SK-N-MC (cell line): ENCODE results near the gene PSMA6.

Experiments used
- DNase-seq: peaks from one replicate; pipeline ENCODE4 v3.0.0-alpha.2; 2011; ENCODE audit warnings: low read depth, low spot score
- H3K27ac ChIP-seq: fragments of 200-600 bp; sonication (generic); 2 replicates; pipeline ENCODE4 v1.5.1; 2016; ENCODE audit warnings: mixed run types
- H3K36me3 ChIP-seq: fragments of 200-600 bp; sonication (generic); 2 replicates; pipeline ENCODE4 v1.6.1; 2017; ENCODE audit warnings: antibody characterized with exemption, low read length, mixed read lengths; ENCODE audit not compliant: insufficient read depth
- H3K4me3 ChIP-seq: fragments of 200-600 bp; sonication (generic); 2 replicates; pipeline ENCODE4 v1.5.1; 2016
- H3K9ac ChIP-seq: fragments of 200-600 bp; sonication (generic); 2 replicates; pipeline ENCODE4 v1.8.0; 2017; ENCODE audit warnings: mixed run types, mixed read lengths; ENCODE audit not compliant: insufficient read length
- H3K9me3 ChIP-seq: fragments of 200-600 bp; sonication (generic); 2 replicates; pipeline ENCODE4 v1.6.1; 2017; ENCODE audit warnings: low read depth, mild to moderate bottlenecking, antibody characterized with exemption, low read length, moderate library complexity, mixed read lengths
- EZH2 ChIP-seq: fragments of 200-600 bp; sonication (generic); IDR thresholded peaks from one replicate; pipeline ENCODE4 v1.6.1; 2017; ENCODE audit warnings: antibody characterized with exemption
- FOXP2 ChIP-seq: optimal IDR thresholded peaks from 2 replicates; pipeline ENCODE3; 2011; ENCODE audit warnings: mild to moderate bottlenecking, moderate library complexity; ENCODE audit not compliant: insufficient read depth; ENCODE audit errors: extremely low read length, control extremely low read depth
- POLR2AphosphoS5 ChIP-seq: IDR thresholded peaks from 2 replicates; pipeline ENCODE4 v1.6.1; 2012; ENCODE audit warnings: mild to moderate bottlenecking, low read depth, low read length, borderline replicate concordance

PSMA6 gene

GRCh38 chr14:35336494-35337268, 44.5 kb downstream of the PSMA6 start:
- H3K4me3 ChIP-seq, result no peak overlapping the region
- no peaks in the 10 kb centered on the region for H3K9me3 ChIP-seq
- DNase-seq, result no peak
- H3K27ac ChIP-seq, result no peak overlapping the region
- H3K36me3 ChIP-seq, result no peaks in the 10 kb centered on the region
- TF ChIP-seq POLR2AphosphoS5 (no peak), EZH2 (no peak), FOXP2 (no peak)
- no peak overlapping the region for H3K9ac ChIP-seq

GRCh38 chr14:35337269-35338255, 45.4 kb downstream of the PSMA6 start:
- no peaks in the 10 kb centered on the region for H3K36me3 ChIP-seq
- no peak for DNase-seq
- H3K9me3 ChIP-seq, result no peaks in the 10 kb centered on the region
- H3K9ac ChIP-seq, result no peak overlapping the region
- TF ChIP-seq EZH2 (no peak), POLR2AphosphoS5 (no peak), FOXP2 (no peak)
- H3K4me3 ChIP-seq, result no peak overlapping the region
- no peak overlapping the region for H3K27ac ChIP-seq

- no peak for DNase-seq
- TF ChIP-seq EZH2 (no peak), POLR2AphosphoS5 (no peak), FOXP2 (no peak)
- H3K9ac ChIP-seq, result no peak overlapping the region
- H3K9me3 ChIP-seq, result no peaks in the 10 kb centered on the region
- H3K27ac ChIP-seq, result no peak overlapping the region
- H3K4me3 ChIP-seq, result no peak overlapping the region
- H3K36me3 ChIP-seq, result no peaks in the 10 kb centered on the region
These were observed 46.7 kb downstream of the PSMA6 start for GRCh38 chr14:35338731-35339405.

GRCh38 chr14:35339761-35340406, 47.7 kb downstream of the PSMA6 start:
- H3K27ac ChIP-seq, result no peak overlapping the region
- no peak overlapping the region for H3K9ac ChIP-seq
- H3K4me3 ChIP-seq, result no peak overlapping the region
- no peak for DNase-seq
- no peaks in the 10 kb centered on the region for H3K36me3 ChIP-seq
- TF ChIP-seq EZH2 (no peak), FOXP2 (no peak), POLR2AphosphoS5 (no peak)
- H3K9me3 ChIP-seq, result no peaks in the 10 kb centered on the region

DNA sequence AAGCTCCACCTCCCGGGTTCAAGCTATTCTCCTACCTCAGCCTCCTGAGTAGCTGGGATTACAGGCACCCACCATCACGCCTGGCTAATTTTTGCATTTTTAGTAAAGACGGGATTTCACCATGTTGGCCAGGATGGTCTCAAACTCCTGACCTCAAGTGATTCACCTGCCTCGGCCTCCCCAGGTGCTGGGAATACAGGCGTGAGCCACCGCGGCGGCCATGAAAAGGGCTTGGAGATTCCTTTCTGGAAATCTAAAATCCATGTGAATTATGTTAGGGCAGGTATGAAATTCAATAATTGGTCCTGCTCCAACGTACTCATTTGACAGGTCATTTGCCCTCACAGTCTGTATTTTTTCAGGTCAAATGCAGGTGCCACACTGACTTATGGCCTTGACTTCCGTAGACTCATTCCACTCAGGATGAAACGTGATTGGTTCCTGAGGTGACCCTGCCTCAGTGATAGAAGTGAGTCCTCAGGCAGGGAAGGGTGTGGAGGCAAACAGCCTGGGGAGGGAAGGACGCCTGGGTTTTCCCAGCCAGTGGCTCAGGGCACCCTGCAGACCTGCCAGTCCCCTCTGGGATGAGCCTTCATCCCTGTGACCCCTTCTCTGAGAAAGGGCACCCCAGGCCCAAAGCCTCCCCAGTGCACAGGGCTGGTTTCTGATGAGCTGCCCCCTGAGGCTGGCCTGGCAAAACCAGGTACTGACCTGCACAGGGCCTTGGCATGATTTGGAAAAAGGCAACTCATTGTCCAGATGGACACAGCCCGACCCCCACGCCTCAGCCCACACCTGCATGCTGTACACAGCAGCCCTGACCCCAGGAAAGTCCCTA, 48.7 kb downstream of the PSMA6 start:
- Histone ChIP-seq H3K4me3 (peak overlapping the region; percentile 15; the same call in 1 of the 2 replicates), H3K9ac (no peak overlapping the region), H3K27ac (no peak overlapping the region), H3K36me3 (no peaks in the 10 kb centered on the region), H3K9me3 (no peaks in the 10 kb centered on the region)
- no peak for DNase-seq
- TF ChIP-seq FOXP2 (no peak), POLR2AphosphoS5 (no peak), EZH2 (no peak)

- DNase-seq, result no peak
- peak overlapping the region; percentile 15; the same call in 1 of the 2 replicates for H3K4me3 ChIP-seq
- H3K27ac ChIP-seq, result no peak overlapping the region
- H3K9me3 ChIP-seq, result no peaks in the 10 kb centered on the region
- no peaks in the 10 kb centered on the region for H3K36me3 ChIP-seq
- no peak for TF ChIP-seq FOXP2
- no peak for TF ChIP-seq POLR2AphosphoS5
- no peak for TF ChIP-seq EZH2
- H3K9ac ChIP-seq, result no peak overlapping the region
These were observed 49.2 kb downstream of the PSMA6 start for GRCh38 chr14:35341454-35341750.
